HG03571 (cell line): Measurements from ENCODE around the gene C10orf71.

ENCODE experiments used
- ATAC-seq: cut with Tn5 transposase; IDR thresholded peaks from one replicate; pipeline ENCODE4 v1.9.1; 2021; ENCODE audit not compliant: unreplicated experiment

C10orf71 gene

GRCh38 chr10:49272251-49273081 lies 26.5 kb upstream of the C10orf71 start:
- ATAC-seq, result no peak

GRCh38 chr10:49273082-49273465 lies 25.9 kb upstream of the C10orf71 start:
- no peak for ATAC-seq

GRCh38 chr10:49273626-49274025 lies 25.3 kb upstream of the C10orf71 start:
- no peak for ATAC-seq

GRCh38 chr10:49274886-49275285 lies 24.1 kb upstream of the C10orf71 start:
- ATAC-seq, result no peak

- no peak for ATAC-seq
Measured at GRCh38 chr10:49275896-49276295, 23.1 kb upstream of the C10orf71 start.

- no peak for ATAC-seq
Measured at GRCh38 chr10:49276596-49276995, 22.4 kb upstream of the C10orf71 start.

GRCh38 chr10:49277973-49278372 lies 21.0 kb upstream of the C10orf71 start:
- ATAC-seq, result no peak

GRCh38 chr10:49278497-49278981 lies 20.4 kb upstream of the C10orf71 start:
- ATAC-seq, result no peak

GRCh38 chr10:49279015-49279880 lies 19.7 kb upstream of the C10orf71 start:
- ATAC-seq, result no peak

- ATAC-seq, result no peak
Measured at GRCh38 chr10:49280001-49280408, 19.0 kb upstream of the C10orf71 start.

GRCh38 chr10:49281461-49281860 lies 17.5 kb upstream of the C10orf71 start:
- no peak for ATAC-seq

- ATAC-seq, result no peak
Measured at GRCh38 chr10:49282306-49282705, 16.7 kb upstream of the C10orf71 start.

- ATAC-seq, result no peak
Measured at GRCh38 chr10:49282879-49283341, 16.1 kb upstream of the C10orf71 start.

- ATAC-seq, result no peak
Measured at GRCh38 chr10:49283491-49283890, 15.5 kb upstream of the C10orf71 start.

GRCh38 chr10:49284356-49284755 lies 14.6 kb upstream of the C10orf71 start:
- no peak for ATAC-seq

- no peak for ATAC-seq
Measured at GRCh38 chr10:49285232-49285631, 13.7 kb upstream of the C10orf71 start.

GRCh38 chr10:49286686-49287085 lies 12.3 kb upstream of the C10orf71 start:
- ATAC-seq, result no peak

GRCh38 chr10:49287689-49288340 lies 11.2 kb upstream of the C10orf71 start:
- ATAC-seq, result no peak

- no peak for ATAC-seq
Measured at GRCh38 chr10:49288341-49289065, 10.5 kb upstream of the C10orf71 start.

- ATAC-seq, result no peak
Measured at GRCh38 chr10:49289480-49289879, 9.5 kb upstream of the C10orf71 start.

GRCh38 chr10:49290131-49290530 lies 8.8 kb upstream of the C10orf71 start:
- no peak for ATAC-seq
